ENCODE measurements around the gene HOXD12.

HOXD12 gene, protein sequence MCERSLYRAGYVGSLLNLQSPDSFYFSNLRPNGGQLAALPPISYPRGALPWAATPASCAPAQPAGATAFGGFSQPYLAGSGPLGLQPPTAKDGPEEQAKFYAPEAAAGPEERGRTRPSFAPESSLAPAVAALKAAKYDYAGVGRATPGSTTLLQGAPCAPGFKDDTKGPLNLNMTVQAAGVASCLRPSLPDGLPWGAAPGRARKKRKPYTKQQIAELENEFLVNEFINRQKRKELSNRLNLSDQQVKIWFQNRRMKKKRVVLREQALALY

DNA sequence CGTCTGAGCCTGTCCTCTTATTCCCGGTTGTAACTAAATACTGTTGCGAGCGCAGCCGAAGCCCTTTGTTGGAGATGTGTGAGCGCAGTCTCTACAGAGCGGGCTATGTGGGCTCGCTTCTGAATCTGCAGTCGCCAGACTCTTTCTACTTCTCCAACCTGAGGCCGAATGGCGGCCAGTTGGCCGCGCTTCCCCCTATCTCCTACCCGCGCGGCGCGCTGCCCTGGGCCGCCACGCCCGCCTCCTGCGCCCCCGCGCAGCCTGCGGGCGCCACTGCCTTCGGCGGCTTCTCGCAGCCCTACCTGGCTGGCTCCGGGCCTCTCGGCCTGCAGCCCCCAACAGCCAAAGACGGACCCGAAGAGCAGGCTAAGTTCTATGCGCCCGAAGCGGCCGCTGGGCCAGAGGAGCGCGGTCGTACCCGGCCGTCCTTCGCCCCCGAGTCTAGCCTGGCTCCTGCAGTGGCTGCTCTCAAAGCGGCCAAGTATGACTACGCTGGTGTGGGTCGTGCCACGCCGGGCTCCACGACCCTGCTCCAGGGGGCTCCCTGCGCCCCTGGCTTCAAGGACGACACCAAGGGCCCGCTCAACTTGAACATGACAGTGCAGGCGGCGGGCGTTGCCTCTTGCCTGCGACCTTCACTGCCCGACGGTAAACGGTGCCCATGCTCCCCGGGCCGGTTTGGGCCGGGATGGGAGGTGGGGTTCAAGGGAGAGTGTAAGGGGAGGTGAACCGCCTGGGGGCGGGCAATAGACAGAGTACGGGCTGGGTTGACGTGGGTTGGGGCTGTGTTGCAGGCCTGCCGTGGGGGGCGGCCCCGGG is at the start of gene HOXD12:
HOXD12 (plus strand) TSS at position 68 of the 819 bp plus-strand sequence; CDS start at position 75, 7 bp downstream.
- DNase-seq: no peak

DNA sequence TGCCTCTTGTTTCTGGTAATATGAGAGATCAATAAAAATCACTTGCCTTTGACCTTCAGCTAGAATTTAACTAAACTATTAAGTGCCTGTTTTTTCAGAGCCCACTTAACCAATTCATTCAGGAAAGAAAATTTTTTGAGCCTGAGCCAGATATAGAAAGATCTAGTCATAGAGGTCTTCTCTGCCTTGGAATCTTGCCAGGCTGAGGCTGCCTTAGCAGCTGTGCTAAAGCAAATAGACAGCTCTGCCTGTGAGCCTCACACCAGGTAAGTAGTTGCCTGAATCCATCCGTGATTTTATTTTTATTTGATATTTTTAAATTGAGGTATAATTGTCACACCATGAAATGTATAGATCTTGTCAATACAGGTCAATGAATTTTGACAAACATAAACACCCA is 43.2 kb upstream of the HOXD12 start:
- peak; percentile 93 for DNase-seq

DNA sequence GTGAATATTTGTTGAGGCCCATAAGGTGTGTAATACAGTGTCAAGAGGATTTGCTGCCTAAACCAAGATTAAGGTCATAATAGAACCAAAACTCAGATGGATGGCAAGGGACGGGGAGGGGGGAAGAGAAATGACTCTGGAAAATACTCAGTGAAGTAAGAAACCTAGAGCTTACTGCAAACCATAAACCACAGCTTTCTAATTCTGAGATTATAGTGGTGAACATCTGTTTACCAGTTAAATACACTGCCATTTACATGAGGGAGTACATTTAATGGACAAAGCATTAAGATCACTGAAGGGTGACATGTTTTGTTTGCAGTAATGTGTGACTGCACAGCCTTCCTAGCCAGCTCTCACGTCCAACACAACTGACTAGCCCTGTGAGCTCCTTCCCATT is 35.6 kb upstream of the HOXD12 start:
- DNase-seq: peak; percentile 81

DNA sequence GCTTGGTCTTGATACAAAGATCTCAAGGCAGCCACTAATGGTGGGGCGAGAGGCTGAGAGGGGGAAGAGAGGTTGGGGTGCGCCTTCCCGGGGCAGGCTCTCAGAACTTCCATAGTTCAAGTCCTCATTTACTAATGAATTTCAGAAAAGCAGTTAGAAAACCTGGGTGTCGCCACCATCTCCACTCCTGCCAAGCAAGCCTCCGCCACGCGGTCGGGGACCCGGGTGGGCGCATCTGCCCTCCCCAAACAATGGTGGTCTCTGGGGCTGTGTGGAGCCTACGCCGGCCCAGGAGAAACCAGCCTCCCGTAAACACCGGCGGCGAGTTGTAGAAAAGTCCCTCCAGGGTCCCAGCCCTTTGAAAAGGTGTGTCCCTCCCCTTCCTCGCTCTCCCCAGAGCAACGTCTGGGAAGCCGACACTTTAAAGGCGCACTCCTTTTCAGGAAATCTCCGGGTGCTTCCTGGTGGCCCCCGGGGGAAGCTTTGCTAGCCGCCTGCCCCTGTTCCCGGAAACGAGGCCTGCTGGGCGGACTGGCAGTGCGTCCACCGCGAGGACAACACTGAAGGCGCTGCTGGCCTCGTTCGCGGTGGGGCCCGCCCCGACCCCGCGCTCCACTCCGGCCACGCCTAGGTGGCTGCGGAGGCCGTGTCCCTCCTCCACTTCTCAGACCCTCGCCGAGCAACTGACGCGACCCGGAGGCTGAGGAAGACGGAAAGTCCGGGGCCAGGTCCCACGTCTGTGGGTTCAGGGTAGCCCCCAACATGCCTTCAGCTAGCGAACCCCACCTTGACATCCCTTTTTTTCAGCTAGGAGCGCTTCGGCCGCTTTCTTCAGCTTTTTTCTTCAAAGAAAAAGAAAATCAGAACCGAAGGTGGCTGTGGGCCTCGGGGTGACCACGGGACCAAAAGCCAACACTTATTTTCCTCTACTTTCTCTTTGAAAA is 32.7 kb upstream of the HOXD12 start:
- DNase-seq: no peak

DNA sequence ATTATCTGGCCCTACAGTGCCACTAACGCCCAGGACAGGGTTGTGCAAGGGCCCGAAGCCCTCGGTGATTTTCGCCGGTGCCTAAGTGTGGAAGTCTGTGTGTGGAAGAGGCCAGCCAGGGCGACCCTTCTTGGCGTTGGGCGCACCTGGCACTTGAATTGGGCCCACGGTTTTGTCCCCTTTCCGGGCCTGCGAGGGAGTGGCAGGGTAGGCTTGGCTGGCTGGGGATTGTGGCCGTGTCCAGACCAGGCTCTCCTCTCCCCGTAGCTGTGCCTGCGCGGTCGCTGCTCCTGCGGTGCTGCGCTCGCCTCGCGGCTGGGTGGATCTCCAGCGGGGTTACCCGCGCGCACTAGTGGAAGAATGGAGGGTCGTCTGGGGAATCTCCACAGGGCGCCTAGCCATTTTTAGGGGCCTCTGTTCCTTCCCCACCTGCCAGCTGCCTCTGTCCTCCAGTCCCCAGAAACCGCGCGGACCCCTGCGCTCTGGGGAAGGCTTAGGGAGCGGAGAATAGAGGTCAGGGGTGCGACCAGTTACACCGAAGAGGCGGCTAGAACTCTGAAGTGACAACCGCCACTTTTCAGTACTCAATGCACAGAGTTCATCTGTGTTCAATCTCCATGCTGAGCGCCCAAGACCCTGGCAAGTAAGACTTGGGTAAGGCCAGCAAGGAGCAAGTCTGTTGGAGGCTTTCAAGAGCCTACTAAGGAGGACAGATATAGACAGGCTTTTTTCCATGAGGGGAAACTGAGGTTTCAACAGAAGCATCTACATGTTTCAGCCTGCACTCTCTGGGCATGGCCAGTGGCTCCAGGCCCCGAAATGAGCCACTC is 31.8 kb upstream of the HOXD12 start:
- no peak for DNase-seq

DNA sequence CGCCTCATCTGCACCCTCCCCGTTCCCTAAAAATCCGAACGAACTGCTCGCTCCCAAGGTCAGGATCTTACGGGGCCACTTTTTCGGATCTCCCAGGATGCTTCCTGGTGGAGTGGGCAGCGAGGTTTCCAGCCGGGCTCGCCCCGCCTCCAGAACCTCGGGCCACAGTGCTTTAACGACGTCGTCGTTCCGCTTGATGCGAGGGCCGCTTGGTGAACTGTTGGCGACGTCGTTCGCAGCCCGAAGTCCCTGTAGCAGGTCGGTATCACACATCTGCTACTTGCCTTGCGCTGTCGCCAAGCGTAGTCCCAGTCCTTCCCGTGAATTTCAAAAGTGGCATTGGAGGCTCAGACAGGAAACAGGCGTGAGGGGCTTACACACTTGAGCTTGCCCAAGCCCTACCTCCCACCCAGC is 31.2 kb upstream of the HOXD12 start:
- no peak for DNase-seq

DNA sequence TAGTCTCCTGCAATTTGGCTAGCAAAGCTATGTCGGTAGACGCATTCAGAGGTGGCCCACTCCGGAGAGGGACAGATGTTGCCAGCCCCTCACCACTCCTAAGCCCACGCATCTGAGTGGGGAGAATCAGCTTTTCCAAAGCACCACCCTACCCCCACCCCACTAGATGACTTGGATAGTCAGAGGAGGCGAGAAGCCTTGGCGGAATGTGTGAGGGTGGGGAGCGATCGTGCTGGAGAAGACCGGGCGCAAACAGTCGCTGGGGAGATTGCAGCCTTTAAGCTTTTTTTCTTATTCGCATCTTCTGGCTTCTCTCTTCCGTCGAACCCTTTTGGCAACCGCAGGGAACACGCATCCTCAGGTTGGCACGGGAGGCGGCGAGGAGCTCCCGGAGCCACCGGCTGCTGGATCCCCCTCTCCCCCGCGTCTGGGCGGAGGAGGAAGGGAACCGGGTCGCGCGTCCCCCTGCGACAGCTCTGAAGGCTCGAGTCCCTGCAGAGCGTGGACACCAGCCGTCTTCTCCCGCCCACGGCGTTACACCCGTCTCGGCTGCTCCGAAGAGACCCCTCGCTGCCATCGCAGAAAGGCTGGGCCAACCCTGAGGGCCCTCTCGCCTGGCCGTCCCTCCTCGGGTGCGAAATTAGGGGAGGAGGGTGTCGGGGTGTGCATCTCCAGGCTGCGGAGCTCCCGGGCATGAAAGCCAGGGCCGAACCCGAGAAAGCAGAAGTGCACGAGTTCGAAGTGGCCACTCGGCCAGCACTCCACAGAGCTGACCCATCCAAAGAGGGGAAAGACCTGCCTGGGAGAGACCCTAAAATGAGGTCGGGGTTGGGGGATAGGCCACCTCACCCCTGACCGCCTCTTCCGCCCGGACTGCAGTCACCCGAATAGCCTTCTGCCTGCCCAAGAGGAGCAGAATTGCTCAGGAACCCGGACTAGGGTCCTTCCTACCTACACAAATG is 28.0 kb upstream of the HOXD12 start:
- no peak for DNase-seq

DNA sequence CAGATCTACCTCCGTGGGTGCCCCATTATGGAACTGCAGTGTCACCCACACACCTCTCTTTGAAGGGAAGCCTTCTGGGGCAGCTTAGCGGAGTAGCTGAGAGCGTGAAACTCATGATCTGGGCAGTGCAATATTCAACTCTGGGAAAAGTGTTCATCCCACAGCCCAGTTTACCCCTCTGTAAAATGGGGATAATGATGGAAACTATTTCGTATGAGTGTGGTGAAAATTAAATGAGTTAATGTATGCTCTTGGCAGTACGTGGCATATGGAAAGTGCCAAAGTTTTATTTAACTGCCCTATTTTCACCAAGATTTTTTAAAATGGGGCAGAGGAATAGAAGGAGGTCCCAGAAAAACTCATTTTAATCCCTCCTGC is 27.3 kb upstream of the HOXD12 start:
- no peak for DNase-seq

DNA sequence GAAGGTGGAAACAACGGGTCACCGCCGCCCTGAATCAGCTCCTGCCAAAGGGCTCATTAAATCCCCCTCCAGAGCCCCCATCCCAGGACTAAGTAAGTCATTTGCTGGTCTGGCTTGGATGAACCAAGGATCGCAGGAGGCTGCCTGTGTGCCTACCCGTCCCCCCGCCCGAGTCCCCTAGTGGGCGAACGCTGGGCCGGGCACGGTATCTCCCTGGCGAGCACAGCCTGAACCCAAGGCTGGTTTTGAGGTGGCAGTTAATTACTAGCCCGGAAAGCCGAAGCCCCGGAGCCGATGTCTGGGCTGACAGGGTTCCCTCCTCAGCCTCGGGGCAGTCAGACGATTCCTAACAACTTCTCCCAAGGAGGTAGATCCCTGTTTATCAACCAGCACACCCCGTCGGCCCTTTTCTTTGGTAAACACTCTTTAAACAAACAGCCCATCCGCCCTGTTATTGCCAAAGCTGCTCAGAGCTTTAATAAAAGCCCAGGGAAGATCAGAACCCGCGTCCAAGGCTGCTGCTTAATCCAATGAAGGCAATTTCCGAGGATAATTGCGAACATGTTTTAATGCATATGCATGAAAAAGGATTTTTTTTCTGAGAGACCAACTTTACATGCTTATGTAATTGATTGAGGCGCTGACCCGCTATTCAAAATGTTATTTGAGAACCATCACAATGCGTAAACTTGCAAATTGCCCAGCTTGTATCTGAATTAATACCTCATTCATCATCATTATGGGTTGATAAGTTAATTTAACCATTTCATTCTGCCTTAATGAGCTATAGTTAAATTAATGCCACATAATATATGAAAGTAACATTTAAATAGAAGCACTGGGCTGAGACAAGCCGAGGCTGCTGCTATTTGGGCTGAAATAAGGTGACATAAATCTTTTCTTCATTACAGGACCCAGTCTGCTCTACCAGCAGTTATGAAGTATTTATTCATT is 26.4 kb upstream of the HOXD12 start:
- no peak for DNase-seq

DNA sequence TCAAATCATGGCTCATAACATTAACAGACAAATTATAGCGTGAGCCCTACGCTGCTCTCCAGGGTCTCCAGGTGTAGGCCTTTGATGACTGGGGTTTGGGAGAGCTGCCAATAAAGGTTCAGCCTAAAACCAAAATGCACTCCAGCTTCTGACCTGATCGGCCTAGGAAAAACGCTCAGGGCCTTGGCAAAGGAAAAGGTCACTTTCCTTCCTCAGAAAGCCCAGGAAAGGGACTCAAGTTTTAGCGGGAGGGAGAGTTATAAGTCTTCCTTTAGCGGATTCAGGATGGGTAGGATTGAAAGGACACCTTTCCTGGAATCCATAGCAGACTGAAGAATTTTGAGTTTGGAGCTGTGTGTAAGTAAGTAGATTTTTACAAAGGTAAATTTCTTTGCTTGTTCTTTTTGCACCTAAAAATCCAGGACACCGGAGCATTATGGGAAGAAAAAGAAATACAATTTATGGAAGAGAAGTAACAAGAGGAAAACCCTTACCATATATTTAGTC is 24.6 kb upstream of the HOXD12 start:
- peak; percentile 83 for DNase-seq

DNA sequence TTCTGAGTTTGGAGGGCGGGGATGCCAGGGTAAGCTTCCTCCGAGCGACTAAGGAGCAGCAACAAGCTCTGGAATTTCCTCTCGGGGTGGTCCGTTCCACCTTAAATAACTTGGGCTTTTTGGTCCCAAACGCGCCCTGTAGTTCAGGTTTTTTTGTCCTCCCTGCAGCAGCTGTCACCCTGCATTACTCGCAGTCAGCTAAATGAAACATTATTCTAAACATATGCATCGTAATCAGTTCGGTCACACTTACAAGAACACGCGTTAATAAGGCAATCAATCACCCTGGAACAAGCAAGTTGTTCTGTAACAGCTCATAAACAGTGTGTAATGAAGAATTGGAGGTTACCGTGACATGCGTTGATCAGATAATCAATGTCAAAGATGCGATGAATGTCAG is 24.1 kb upstream of the HOXD12 start:
- no peak for DNase-seq

DNA sequence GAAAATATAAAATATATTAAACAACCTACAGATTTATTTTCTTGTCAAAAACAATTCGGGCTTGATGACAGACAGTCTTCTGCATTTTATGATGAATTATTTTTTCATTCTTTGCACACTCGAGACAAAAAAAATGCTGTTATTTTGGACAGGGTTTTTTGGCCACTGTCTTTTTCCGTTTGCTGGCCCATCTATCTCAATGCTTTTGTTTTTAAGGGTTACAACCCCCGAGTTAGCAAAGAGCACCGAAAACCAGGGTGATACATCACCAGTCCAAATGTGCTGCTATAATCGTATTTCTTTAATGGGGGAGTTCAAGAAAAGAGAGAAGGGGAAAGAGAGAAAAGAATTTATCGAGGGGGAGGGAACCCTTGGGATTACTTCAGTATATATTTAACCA is 23.5 kb upstream of the HOXD12 start:
- no peak for DNase-seq

DNA sequence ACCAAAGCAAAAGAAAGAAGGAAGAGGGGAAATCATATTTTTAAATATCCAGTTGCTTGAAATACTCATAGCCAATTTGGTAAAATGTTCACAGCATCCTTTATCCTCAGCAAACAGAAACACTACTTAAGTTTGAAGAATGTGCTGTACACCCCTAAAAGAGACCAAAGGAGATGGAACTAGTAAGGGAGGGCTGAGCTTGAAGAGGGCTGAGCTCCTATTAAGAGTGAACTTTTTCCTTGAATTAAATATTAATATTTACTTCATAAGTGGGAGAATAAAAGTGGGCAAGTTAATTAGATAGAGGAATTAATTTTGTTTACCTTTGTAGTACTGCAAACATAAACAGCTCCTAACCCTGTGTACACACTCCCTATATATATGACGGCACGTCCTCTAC is 22.8 kb upstream of the HOXD12 start:
- DNase-seq: peak; percentile 74

DNA sequence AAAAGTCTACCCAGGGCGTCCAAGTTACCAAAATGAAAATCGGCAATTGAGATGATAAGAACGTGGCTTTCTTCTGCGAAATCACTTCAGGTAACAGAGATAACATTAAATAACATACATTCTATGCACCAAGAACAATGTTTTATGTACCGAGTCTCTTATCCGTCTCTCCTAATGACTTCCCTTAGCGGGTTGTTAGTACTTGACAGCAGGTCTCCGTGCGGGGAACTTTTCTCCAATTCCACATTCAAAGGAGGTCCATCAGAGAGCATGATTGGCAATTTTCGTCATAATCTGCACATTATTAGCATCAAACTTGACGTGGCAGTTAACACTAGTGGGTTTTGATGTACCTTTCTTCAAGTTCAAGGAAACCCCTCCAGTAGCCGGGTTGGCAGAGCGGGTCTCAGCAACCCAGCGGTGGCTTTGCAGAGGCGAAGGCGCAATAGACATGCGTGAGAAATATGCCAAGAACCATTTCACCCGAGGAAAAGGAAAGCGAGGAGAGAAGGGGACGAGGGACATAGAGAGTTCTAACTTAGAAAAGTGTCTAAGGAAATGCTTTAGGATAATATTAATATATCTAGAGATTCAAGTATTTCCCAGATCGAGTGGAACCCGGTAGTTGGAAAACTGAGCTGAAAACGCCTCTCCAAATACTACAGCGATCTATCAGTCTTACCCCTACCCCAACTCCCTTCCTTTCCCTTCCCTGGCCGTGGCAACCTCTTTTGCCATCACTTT is 20.9 kb upstream of the HOXD12 start:
- DNase-seq: peak; percentile 89

DNA sequence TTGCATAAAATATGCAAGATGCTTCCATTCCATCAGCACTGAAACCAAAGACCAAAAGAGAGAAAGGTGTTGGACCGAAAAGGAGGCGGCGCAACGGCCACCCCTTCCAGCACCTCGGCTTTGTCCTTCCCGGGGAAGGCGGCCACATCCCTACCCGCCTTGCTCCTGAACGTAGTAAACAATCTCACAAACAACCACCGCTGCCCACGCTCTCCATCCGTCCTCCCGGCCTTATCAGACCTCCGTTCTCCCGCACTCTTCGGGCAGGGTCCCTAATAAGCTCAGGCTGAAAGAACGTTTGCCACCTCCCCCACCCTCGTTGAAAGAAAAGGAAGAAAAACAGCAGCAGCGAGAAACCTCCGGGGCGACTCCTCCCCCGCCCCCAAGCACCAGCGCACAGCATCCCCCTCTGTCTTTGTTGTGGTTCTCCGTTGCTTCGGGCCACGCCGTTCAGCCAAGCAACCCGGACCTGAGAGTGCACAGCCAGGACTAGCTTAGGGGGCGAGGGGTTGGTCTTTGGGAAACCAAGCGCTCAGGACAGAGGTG is 20.2 kb upstream of the HOXD12 start:
- peak; percentile 90 for DNase-seq

DNA sequence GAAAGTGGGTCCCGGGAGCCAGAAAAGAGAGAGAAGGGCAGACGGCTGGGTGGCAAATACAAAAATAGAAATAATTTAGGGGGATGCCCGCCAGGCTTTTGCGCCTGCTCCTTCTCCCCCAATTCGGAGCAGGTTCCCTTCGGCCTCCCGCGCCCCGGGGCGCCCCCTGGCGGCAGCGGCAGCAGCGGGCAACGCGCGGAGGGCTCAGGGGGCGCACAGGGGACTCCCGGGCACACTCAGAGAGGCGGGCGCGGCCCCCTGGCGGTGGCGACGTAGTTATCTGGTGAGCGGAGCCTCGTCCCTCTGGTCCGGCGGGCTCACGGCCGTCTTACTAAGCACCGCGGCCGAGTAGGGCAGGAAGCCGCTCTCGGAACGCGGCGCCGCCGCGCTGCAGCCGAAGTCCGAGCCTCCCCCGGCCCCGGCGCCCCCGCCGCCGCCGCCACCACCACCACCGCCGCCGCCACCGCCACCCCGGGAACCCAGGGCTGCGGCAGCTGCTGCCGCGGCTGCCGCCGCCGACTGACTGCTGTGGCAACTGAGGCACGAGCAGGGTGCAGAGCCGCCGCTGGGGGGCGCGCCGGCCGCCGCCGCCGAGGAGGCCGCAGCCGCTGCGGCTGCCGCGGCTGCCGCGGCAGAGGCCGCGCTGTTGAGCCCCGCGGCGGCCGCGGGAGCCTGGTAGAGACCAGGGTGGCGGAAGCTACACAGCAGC is 19.6 kb upstream of the HOXD12 start:
- DNase-seq: peak; percentile 90

DNA sequence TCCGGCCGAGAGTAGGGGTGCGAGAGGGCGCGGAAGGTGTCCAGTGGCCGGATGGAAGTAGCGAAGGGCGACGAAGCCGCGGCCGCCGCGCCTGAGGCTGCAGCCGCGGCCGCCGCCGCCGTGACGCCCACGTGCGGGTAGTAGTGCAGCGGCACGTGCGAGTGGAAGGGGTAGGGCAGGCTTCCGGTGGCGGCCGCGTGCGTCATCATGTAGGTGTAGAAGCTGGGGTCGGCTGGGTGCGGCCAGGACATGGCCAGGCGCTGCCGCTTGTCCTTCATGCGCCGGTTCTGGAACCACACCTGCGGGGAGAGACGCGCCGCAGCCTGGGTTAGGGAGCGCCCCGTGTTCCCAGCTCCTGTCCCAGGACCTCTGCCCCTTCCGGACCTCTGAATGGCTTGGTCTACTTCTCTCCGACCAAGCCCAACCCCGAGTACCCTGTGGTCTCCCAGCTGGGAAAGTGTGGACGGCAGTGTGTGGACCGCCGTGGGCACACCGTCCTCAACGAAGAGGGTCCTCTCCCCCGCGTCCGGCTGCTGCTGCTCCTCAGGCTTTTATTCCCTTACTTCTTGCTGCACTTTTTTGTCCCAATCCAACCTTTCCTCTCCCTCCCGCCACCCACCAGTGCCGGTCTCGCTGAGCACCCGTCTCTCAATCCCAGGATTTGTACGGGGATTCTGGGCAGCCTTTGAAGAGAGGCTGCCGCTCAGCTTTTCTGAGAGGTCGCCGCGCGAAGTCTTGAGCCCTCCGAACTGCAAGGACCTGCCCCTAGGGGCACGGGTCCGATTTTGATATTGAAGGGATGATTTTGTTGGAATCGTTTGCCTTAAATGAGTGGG is 18.8 kb upstream of the HOXD12 start:
- no peak for DNase-seq

Measured in DMS79 treated with DMSO at 0.1 percent for 48 hours (cell line).